Measurements from ENCODE around the gene AGBL1. TPM values are rescaled to one million over a fixed set of nuclear protein-coding genes. Genes with fewer than 3 reads are reported as not detected.

Gene AGBL1
- total RNA-seq, 1 donor from 2014 or later, result 0.76 TPM

DNA sequence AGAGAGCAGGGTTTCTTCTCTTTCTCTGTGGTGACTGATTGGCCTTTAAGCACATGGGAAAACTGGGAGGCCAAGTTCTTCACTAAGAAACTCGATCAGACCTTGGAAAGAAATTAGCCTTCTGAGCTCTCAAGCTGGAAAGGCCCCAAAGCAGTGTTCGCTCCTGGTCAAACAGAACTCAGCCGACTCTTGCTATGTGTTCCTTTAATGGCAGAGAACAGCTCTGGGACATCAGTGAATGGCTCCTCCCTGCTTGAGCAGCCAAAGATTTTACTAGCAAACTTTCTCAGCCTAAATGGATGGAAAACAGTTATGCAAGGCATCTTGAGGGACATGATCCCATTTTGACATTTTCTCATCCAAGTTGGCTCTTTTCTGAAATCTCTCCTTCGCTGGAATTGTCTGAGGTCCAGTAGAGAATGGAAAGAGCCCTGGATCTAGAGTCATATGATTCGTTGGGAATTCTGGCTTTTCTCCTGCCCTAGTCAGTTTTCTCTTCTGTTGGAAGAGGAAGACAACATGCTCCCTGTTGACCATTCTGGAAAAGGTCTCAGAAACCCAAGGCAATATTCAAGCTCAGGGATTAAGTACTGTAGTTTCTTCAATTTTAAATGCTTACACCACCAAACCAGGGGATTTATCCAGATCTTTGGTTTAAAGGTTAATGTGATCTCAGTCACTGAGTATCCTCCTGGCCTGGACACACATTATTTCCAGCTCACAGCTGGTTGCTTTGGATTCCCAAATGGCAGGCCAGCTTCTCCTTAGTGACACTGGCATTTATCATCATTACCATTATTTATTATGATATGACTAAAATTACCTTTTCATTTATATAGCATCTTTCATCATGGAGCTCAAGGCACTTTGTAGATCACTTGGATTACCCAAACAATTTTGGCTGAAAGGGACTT lies 319.6 kb downstream of the AGBL1 start:
- H3K27me3 Mint-ChIP-seq (ENCODE audit: unreplicated experiment), result peaks cover 2% of the 10 kb centered on the region
- no peaks in the 10 kb centered on the region for H3K36me3 Mint-ChIP-seq (ENCODE audit: unreplicated experiment)
- H3K4me1 Mint-ChIP-seq (ENCODE audit: low read depth, unreplicated experiment), result no peaks in the 10 kb centered on the region

DNA sequence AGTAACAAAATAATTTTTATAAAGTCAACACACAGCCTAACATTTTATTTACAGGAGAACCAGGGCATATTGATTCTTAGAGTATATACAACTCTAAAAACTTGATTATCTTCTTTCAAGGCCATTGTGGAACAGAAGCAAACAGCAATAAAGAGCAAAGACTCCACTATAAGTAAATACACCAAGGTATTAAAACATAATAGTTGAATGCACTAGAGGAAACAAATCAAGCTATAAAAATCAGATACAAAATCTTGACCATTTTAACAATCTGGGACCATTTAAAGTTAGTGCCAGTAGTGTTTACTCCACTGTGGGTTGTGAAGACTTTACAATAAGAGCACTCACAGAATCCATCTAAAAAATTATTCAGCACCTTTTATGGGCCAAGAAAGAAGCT lies 323.6 kb downstream of the AGBL1 start:
- Mint-ChIP-seq H3K36me3 (ENCODE audit: unreplicated experiment) (no peaks in the 10 kb centered on the region), H3K4me1 (ENCODE audit: low read depth, unreplicated experiment) (peaks cover 3% of the 10 kb centered on the region), H3K4me3 (ENCODE audit: unreplicated experiment) (no peak overlapping the region), H3K9me3 (ENCODE audit: unreplicated experiment) (peaks cover 2% of the 10 kb centered on the region), H3K27me3 (ENCODE audit: unreplicated experiment) (peaks cover 3% of the 10 kb centered on the region), H3K27ac (ENCODE audit: unreplicated experiment) (no peak overlapping the region)
- no peak for DNase-seq
- TF ChIP-seq, protein P1, sequence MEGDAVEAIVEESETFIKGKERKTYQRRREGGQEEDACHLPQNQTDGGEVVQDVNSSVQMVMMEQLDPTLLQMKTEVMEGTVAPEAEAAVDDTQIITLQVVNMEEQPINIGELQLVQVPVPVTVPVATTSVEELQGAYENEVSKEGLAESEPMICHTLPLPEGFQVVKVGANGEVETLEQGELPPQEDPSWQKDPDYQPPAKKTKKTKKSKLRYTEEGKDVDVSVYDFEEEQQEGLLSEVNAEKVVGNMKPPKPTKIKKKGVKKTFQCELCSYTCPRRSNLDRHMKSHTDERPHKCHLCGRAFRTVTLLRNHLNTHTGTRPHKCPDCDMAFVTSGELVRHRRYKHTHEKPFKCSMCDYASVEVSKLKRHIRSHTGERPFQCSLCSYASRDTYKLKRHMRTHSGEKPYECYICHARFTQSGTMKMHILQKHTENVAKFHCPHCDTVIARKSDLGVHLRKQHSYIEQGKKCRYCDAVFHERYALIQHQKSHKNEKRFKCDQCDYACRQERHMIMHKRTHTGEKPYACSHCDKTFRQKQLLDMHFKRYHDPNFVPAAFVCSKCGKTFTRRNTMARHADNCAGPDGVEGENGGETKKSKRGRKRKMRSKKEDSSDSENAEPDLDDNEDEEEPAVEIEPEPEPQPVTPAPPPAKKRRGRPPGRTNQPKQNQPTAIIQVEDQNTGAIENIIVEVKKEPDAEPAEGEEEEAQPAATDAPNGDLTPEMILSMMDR (IDR thresholded peaks at IDR 0.05; ENCODE audit: partially characterized antibody, unreplicated experiment), result no peak

More for the DNA sequence above, 319.6 kb downstream of the AGBL1 start:
- H3K4me3 Mint-ChIP-seq (ENCODE audit: unreplicated experiment), result no peak overlapping the region
- TF ChIP-seq, protein P1 (IDR thresholded peaks at IDR 0.05; ENCODE audit: partially characterized antibody, unreplicated experiment), result no peak
- H3K27ac Mint-ChIP-seq (ENCODE audit: unreplicated experiment), result no peak overlapping the region
- no peak for DNase-seq
- H3K9me3 Mint-ChIP-seq (ENCODE audit: unreplicated experiment), result peaks cover 2% of the 10 kb centered on the region

DNA sequence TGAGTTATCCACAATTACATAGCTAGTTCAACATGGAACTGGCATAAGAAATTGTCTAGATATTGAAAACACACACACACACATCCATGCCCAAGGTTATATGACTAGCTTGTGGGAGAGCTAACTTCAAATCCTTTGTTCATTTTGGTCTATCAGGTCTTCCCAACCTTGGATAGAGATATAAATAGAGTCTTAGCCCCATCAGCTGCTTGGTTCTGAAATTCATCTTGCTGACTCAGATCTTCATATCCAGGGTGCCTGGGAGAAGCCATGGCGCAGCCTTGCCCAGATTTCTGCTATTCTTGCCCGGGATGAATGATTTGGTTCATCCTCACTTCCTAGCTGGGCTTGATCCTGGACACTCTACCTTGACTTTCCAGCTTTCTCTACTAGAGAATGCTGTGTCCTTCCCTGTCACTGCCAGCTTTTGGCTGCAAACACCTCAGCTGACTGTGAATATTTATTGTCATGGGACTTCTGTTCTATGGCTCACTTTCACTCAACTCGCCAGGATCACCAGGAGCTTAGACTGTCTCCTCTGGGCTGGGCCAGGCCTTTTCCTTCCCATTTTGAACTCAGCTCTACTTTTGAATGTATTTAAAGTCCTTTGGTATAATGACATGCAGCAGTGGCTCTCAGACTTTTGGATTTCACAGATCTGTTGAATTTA lies 324.4 kb downstream of the AGBL1 start:
- TF ChIP-seq, protein P1 (IDR thresholded peaks at IDR 0.05; ENCODE audit: partially characterized antibody, unreplicated experiment), result no peak
- no peak overlapping the region for H3K4me3 Mint-ChIP-seq (ENCODE audit: unreplicated experiment)
- H3K36me3 Mint-ChIP-seq (ENCODE audit: unreplicated experiment), result no peaks in the 10 kb centered on the region
- DNase-seq, result no peak
- H3K4me1 Mint-ChIP-seq (ENCODE audit: low read depth, unreplicated experiment), result peaks cover 3% of the 10 kb centered on the region
- H3K27me3 Mint-ChIP-seq (ENCODE audit: unreplicated experiment), result peaks cover 3% of the 10 kb centered on the region
- no peaks in the 10 kb centered on the region for H3K9me3 Mint-ChIP-seq (ENCODE audit: unreplicated experiment)
- no peak overlapping the region for H3K27ac Mint-ChIP-seq (ENCODE audit: unreplicated experiment)

DNA sequence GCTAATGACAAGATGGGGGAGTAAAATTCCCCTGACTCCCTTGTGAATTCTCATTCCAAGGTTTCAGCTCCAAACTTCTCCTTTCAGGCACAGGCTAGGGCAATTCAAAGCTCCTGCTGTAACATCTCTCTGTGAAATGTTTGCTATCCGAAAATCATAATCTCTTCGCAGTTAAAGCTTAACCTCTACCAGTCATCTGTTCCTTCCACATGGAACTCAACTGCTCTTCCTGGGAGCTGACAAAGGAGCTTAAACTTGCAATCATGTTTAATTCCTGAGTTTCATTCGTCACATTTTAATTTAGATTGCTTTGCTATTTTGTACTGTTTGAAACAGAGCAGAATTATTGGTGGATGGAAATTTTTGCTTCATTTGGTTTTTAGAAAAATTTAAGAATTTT lies 328.6 kb downstream of the AGBL1 start:
- Mint-ChIP-seq H3K9me3 (ENCODE audit: unreplicated experiment) (no peaks in the 10 kb centered on the region), H3K27ac (ENCODE audit: unreplicated experiment) (no peak overlapping the region), H3K4me3 (ENCODE audit: unreplicated experiment) (no peak overlapping the region), H3K27me3 (ENCODE audit: unreplicated experiment) (peaks cover 2% of the 10 kb centered on the region), H3K36me3 (ENCODE audit: unreplicated experiment) (no peaks in the 10 kb centered on the region), H3K4me1 (ENCODE audit: low read depth, unreplicated experiment) (peaks cover 8% of the 10 kb centered on the region)
- no peak for DNase-seq
- TF ChIP-seq, protein P1 (IDR thresholded peaks at IDR 0.05; ENCODE audit: partially characterized antibody, unreplicated experiment), result no peak

DNA sequence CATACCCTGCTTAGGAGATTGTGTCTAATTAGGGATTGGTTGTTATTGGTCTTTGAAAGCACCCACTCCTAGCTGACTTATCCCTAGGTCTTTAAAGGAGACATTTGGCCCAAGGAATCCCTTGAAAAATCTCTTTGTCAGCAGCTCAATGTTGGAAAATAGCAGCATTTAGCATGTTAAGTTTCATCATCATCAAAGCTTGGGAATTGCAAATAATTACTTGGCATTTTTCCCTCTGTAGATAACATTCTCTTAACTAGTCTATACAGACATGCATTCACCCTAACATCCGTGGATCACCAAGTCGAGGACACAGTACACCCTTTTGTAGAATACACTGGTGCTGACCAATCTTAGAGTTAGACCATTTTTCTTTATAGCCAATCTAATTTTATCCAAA lies 332.2 kb downstream of the AGBL1 start:
- TF ChIP-seq, protein P1 (IDR thresholded peaks at IDR 0.05; ENCODE audit: partially characterized antibody, unreplicated experiment), result no peak
- H3K9me3 Mint-ChIP-seq (ENCODE audit: unreplicated experiment), result no peaks in the 10 kb centered on the region
- DNase-seq, result no peak
- no peak overlapping the region for H3K4me3 Mint-ChIP-seq (ENCODE audit: unreplicated experiment)
- H3K36me3 Mint-ChIP-seq (ENCODE audit: unreplicated experiment), result no peaks in the 10 kb centered on the region
- peaks cover 2% of the 10 kb centered on the region for H3K27me3 Mint-ChIP-seq (ENCODE audit: unreplicated experiment)
- H3K27ac Mint-ChIP-seq (ENCODE audit: unreplicated experiment), result no peak overlapping the region
- H3K4me1 Mint-ChIP-seq (ENCODE audit: low read depth, unreplicated experiment), result peaks cover 8% of the 10 kb centered on the region
